CD4-positive, alpha-beta T cell (primary cell): ENCODE results near the gene IQGAP2. TPM values are rescaled to one million over a fixed set of nuclear protein-coding genes. Genes with fewer than 3 reads are reported as not detected.

Experiments
- ATAC-seq: fragments of 200-7000 bp; cut with Tn5 transposase; one replicate; pipeline ENCODE4 v1.10.0; 2022; ENCODE audit warnings: mild to moderate bottlenecking; ENCODE audit not compliant: poor library complexity
- CTCF ChIA-PET: fragments of 350-600 bp; sonication (Branson Sonifier 250); formaldehyde crosslinking; loops from one replicate; lab custom pipeline; 2021; ENCODE audit warnings: antibody characterized with exemption, inconsistent platforms; lab: Charles Lee
- POLR2A ChIA-PET: fragments of 350-600 bp; sonication (Branson Sonifier 250); formaldehyde crosslinking; loops from one replicate; lab custom pipeline; 2021; ENCODE audit warnings: antibody characterized with exemption, inconsistent platforms; lab: Charles Lee
- DNase-seq, 14 experiments: peaks; one replicate each; pipeline ENCODE4 v3.0.0-alpha.2; 2013 to 2020; ENCODE audit warnings: mixed read lengths in 2 of 14
- H3K27ac ChIP-seq, 2 donors: one replicate each; pipeline versions ENCODE4 v1.5.1 to v1.7.0; 2013; ENCODE audit warnings: low read length in 2 of 2, low read depth in 1 of 2, mild to moderate bottlenecking in 1 of 2
- H3K27me3 ChIP-seq, 2 experiments: 1 replicate in 1 of 2; 2 replicates in 1 of 2; pipeline versions ENCODE4 v1.6.1 to v1.7.0; 2013; ENCODE audit warnings: low read length in 2 of 2, control low read depth in 1 of 2, mild to moderate bottlenecking in 1 of 2, moderate library complexity in 1 of 2; ENCODE audit not compliant: insufficient read depth in 2 of 2, control insufficient read depth in 1 of 2
- H3K36me3 ChIP-seq: one replicate; pipeline ENCODE4 v1.6.1; 2013; ENCODE audit warnings: low read length, control low read depth; ENCODE audit not compliant: insufficient read depth
- H3K4me1 ChIP-seq: one replicate; pipeline ENCODE4 v1.6.1; 2013; ENCODE audit warnings: low read length, control low read depth; ENCODE audit not compliant: insufficient read depth
- H3K4me3 ChIP-seq: one replicate; pipeline ENCODE4 v1.5.1; 2013; ENCODE audit warnings: mild to moderate bottlenecking, low read length, moderate library complexity
- H3K9me3 ChIP-seq, 2 experiments: 1 replicate in 1 of 2; 2 replicates in 1 of 2; pipeline versions ENCODE4 v1.6.1 to v1.7.0; 2013; ENCODE audit warnings: low read length in 2 of 2, mild to moderate bottlenecking in 2 of 2, control low read depth in 1 of 2, moderate library complexity in 1 of 2; ENCODE audit not compliant: control insufficient read depth in 1 of 2, insufficient read depth in 1 of 2
- H3K27ac Mint-ChIP-seq: one replicate; pipeline ENCODE4 v1.8.0; 2020; ENCODE audit warnings: mixed read lengths
- H3K27me3 Mint-ChIP-seq: one replicate; pipeline ENCODE4 v1.8.0; 2021; ENCODE audit warnings: mixed read lengths
- H3K36me3 Mint-ChIP-seq: one replicate; pipeline ENCODE4 v1.8.0; 2021; ENCODE audit warnings: low read depth, mixed read lengths
- H3K4me1 Mint-ChIP-seq: one replicate; pipeline ENCODE4 v1.8.0; 2021; ENCODE audit warnings: low read depth, mixed read lengths
- H3K4me3 Mint-ChIP-seq: one replicate; pipeline ENCODE4 v1.8.0; 2020; ENCODE audit warnings: mild to moderate bottlenecking, mixed read lengths
- H3K9me3 Mint-ChIP-seq: one replicate; pipeline ENCODE4 v1.8.0; 2020; ENCODE audit warnings: mixed read lengths
- intact Hi-C, 2 experiments: fragments of 100-400 bp; cut with DNase I in 1 of 2; cut with micrococcal nuclease in 1 of 2; formaldehyde crosslinking; loops; one replicate each; pipeline versions ENCODE4 v1.15.1 to v1.9.0; 2023 to 2025; cut with DNase I, micrococcal nuclease
- total RNA-seq, 174 experiments: library from RNA in 2 of 174; stranded (reverse) in 2 of 174; gene quantifications; one replicate each; pipeline ENCODE4 v1.2.3 and lab custom pipeline; 2021 to 2026
- TF ChIP-seq, protein P1 (sequence below): fragments of 200-600 bp; IDR thresholded peaks from one replicate; pipeline ENCODE4 v1.8.0; 2022; ENCODE audit warnings: antibody characterized with exemption, mild to moderate bottlenecking

Gene IQGAP2
- total RNA-seq, 2 experiments from 2014 or later = 58.8 TPM

DNA sequence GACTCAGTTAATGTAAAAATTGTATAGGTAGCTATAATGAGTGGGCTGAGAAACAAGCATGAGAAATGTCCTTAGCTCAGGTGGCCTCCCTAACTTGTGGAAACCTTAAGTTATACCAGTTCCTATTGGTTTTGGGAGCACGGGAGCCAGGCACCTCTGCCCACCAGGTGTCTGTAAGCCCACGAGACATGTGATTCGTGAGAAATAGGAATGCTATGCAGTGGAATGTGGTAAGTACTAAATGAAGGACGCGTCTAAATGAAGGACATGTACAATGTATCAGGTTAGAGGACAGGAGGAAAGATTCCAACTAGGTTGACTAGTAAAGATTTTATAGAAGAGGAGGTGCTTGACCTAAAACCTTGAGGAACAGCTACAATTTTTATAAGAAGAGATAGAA, 266.2 kb downstream of the IQGAP2 start:
- ChIA-PET POLR2A (no interaction called here), CTCF (interaction anchor here (1.4 kb wide), 1 partner anchor 105 kb away, joined by 6 read pairs; no protein-coding TSS in a partner anchor)
- no peaks in the 10 kb centered on the region for H3K4me1 ChIP-seq
- no peak overlapping the region for H3K27ac Mint-ChIP-seq
- no peaks in the 10 kb centered on the region for H3K9me3 Mint-ChIP-seq
- no peak overlapping the region for H3K4me3 ChIP-seq
- H3K4me3 Mint-ChIP-seq = no peak overlapping the region
- DNase-seq (no peak), ATAC-seq (no peak)
- peaks cover 96% of the 10 kb centered on the region for H3K36me3 Mint-ChIP-seq
- no peaks in the 10 kb centered on the region for H3K27me3 Mint-ChIP-seq
- intact Hi-C loops = no loop called here
- H3K4me1 Mint-ChIP-seq = no peaks in the 10 kb centered on the region
- H3K36me3 ChIP-seq = peaks cover 92% of the 10 kb centered on the region
- TF ChIP-seq, protein P1, sequence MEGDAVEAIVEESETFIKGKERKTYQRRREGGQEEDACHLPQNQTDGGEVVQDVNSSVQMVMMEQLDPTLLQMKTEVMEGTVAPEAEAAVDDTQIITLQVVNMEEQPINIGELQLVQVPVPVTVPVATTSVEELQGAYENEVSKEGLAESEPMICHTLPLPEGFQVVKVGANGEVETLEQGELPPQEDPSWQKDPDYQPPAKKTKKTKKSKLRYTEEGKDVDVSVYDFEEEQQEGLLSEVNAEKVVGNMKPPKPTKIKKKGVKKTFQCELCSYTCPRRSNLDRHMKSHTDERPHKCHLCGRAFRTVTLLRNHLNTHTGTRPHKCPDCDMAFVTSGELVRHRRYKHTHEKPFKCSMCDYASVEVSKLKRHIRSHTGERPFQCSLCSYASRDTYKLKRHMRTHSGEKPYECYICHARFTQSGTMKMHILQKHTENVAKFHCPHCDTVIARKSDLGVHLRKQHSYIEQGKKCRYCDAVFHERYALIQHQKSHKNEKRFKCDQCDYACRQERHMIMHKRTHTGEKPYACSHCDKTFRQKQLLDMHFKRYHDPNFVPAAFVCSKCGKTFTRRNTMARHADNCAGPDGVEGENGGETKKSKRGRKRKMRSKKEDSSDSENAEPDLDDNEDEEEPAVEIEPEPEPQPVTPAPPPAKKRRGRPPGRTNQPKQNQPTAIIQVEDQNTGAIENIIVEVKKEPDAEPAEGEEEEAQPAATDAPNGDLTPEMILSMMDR = no peak
- no peaks in the 10 kb centered on the region for H3K27me3 ChIP-seq
- no peak overlapping the region for H3K27ac ChIP-seq
- no peaks in the 10 kb centered on the region for H3K9me3 ChIP-seq

DNA sequence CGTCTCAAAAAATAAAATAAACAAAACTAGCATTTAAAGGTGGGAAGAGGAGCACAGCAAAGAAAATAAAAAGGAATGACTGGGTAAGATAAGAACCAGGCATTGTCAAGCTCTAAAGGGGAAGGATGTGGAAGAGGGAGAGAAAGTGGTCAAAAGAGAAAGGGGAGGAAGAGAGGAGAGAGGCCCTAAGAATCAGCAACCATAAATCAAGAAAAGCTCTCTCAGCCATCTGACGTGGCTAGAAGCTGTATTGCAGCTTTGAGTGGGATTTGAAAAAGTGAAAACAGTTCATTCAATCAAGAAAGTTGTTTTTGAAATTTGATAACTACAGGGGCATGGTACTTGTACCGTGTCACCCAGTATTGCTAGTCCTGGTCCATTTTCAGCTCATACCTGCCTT, 267.4 kb downstream of the IQGAP2 start:
- H3K4me3 ChIP-seq = no peak overlapping the region
- ChIA-PET POLR2A (no interaction called here), CTCF (no interaction called here)
- H3K9me3 ChIP-seq = no peaks in the 10 kb centered on the region
- H3K4me3 Mint-ChIP-seq = no peak overlapping the region
- ATAC-seq = no peak
- peaks cover 96% of the 10 kb centered on the region for H3K36me3 Mint-ChIP-seq
- intact Hi-C loops = no loop called here
- TF ChIP-seq, protein P1 = no peak
- peaks cover 92% of the 10 kb centered on the region for H3K36me3 ChIP-seq
- H3K27ac ChIP-seq = no peak overlapping the region
- H3K9me3 Mint-ChIP-seq = no peaks in the 10 kb centered on the region
- no peak overlapping the region for H3K27ac Mint-ChIP-seq
- no peaks in the 10 kb centered on the region for H3K4me1 Mint-ChIP-seq
- H3K27me3 ChIP-seq = no peaks in the 10 kb centered on the region
- H3K4me1 ChIP-seq = no peaks in the 10 kb centered on the region
- DNase-seq = no peak
- no peaks in the 10 kb centered on the region for H3K27me3 Mint-ChIP-seq

DNA sequence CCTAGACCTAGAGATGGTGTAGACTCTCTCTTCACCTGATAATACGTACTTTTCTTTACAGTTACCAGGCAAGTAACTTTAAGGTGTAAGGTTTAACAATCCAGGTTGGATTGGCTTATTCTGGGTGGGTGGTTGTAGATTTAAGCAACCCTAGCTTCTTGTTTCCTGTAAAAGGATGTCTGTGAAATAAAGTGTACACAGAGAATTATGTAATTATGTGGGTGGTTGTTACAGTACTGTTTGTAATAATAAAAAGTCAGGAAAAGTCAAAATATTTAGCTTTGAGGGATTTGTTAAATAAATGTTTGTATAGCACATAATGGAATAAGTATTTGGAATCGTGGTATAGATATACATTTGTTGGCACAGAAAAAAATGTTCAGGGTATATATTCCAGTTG, 269.2 kb downstream of the IQGAP2 start:
- POLR2A ChIA-PET = no interaction called here
- Mint-ChIP-seq H3K4me3 (no peak overlapping the region), H3K36me3 (peaks cover 96% of the 10 kb centered on the region), H3K27ac (no peak overlapping the region), H3K27me3 (no peaks in the 10 kb centered on the region), H3K9me3 (no peaks in the 10 kb centered on the region), H3K4me1 (no peaks in the 10 kb centered on the region)
- no peaks in the 10 kb centered on the region for H3K27me3 ChIP-seq
- H3K36me3 ChIP-seq = peaks cover 93% of the 10 kb centered on the region
- TF ChIP-seq, protein P1 = no peak
- no peaks in the 10 kb centered on the region for H3K4me1 ChIP-seq
- no peak overlapping the region for H3K4me3 ChIP-seq
- CTCF ChIA-PET = interaction anchor here (0.7 kb wide), 1 partner anchor 819 kb away, joined by 3 read pairs; no protein-coding TSS in a partner anchor
- H3K27ac ChIP-seq = no peak overlapping the region
- intact Hi-C loops = no loop called here
- no peaks in the 10 kb centered on the region for H3K9me3 ChIP-seq
- DNase-seq (no peak), ATAC-seq (no peak)
